Activated B cell treated with CpG ODN at 0.5 μM for 24 hours (primary cell): Measurements from ENCODE around the gene MMUT. TPM values are rescaled to one million over a fixed set of nuclear protein-coding genes. Genes with fewer than 3 reads are reported as not detected.
"Not testable (repeated sequence)": the region's sequence is repeated elsewhere in the genome, so short reads cannot be mapped to it uniquely, and the experiment has no call there.

Source experiments
- ATAC-seq: fragments of 200-7000 bp; cut with Tn5 transposase; one replicate; pipeline ENCODE4 v1.10.0; 2021; ENCODE audit warnings: low read depth, mild to moderate bottlenecking, moderate library complexity
- CTCF ChIA-PET: fragments of 350-600 bp; sonication (Branson Sonifier 250); formaldehyde crosslinking; loops from one replicate; lab custom pipeline; 2021; ENCODE audit warnings: antibody characterized with exemption; lab: Charles Lee
- POLR2A ChIA-PET: fragments of 350-600 bp; sonication (Branson Sonifier 250); formaldehyde crosslinking; loops from one replicate; lab custom pipeline; 2021; ENCODE audit warnings: antibody characterized with exemption; lab: Charles Lee
- DNase-seq: peaks from one replicate; pipeline ENCODE4 v3.0.0; 2022
- H3K27ac Mint-ChIP-seq: one replicate; pipeline ENCODE4 v1.8.0; 2020; ENCODE audit warnings: mixed read lengths
- H3K27me3 Mint-ChIP-seq: one replicate; pipeline ENCODE4 v1.8.0; 2021; ENCODE audit warnings: mixed read lengths
- H3K36me3 Mint-ChIP-seq: one replicate; pipeline ENCODE4 v1.8.0; 2021; ENCODE audit warnings: low read depth, mixed read lengths
- H3K4me1 Mint-ChIP-seq: one replicate; pipeline ENCODE4 v1.8.0; 2021; ENCODE audit warnings: mixed read lengths
- H3K4me3 Mint-ChIP-seq: one replicate; pipeline ENCODE4 v1.8.0; 2020; ENCODE audit warnings: mild to moderate bottlenecking, mixed read lengths
- H3K9me3 Mint-ChIP-seq: one replicate; pipeline ENCODE4 v1.8.0; 2020; ENCODE audit warnings: mixed read lengths
- CTCF ChIP-seq: fragments of 200-600 bp; IDR thresholded peaks from one replicate; pipeline ENCODE4 v1.8.0; 2022; ENCODE audit warnings: antibody characterized with exemption, mild to moderate bottlenecking
- intact Hi-C: fragments of 100-400 bp; cut with micrococcal nuclease; formaldehyde crosslinking; loops from one replicate; pipeline ENCODE4 v1.15.1; 2024
- total RNA-seq: library from RNA; stranded (reverse); gene quantifications from 2 replicates; pipeline ENCODE4 v1.2.3, GENCODE V29; 2022

The MMUT gene
- total RNA-seq, 1 donor from 2014 or later = 11.0 TPM

GRCh38 chr6:49499126-49499525, 36.1 kb upstream of the MMUT start:
- intact Hi-C loops = no loop called here
- TF ChIP-seq CTCF = no peak
- no peak overlapping the region for H3K4me3 Mint-ChIP-seq
- POLR2A ChIA-PET = no interaction called here
- no peak overlapping the region for H3K27ac Mint-ChIP-seq
- H3K36me3 Mint-ChIP-seq = peaks cover 6% of the 10 kb centered on the region
- peaks cover 3% of the 10 kb centered on the region for H3K27me3 Mint-ChIP-seq
- H3K9me3 Mint-ChIP-seq = no peaks in the 10 kb centered on the region
- H3K4me1 Mint-ChIP-seq = no peaks in the 10 kb centered on the region
- no peak for DNase-seq
- CTCF ChIA-PET = no interaction called here
- no peak for ATAC-seq

GRCh38 chr6:49497304-49497703, 34.3 kb upstream of the MMUT start:
- intact Hi-C loops = no loop called here
- Mint-ChIP-seq H3K36me3 (peaks cover 13% of the 10 kb centered on the region), H3K27ac (no peak overlapping the region), H3K9me3 (no peaks in the 10 kb centered on the region), H3K27me3 (no peaks in the 10 kb centered on the region), H3K4me3 (no peak overlapping the region), H3K4me1 (no peaks in the 10 kb centered on the region)
- no peak for TF ChIP-seq CTCF
- no peak for DNase-seq
- CTCF ChIA-PET = no interaction called here
- POLR2A ChIA-PET = no interaction called here
- no peak for ATAC-seq

GRCh38 chr6:49490633-49491032, 27.6 kb upstream of the MMUT start:
- Mint-ChIP-seq H3K4me3 (no peak overlapping the region), H3K9me3 (no peaks in the 10 kb centered on the region), H3K4me1 (no peaks in the 10 kb centered on the region), H3K27ac (no peak overlapping the region), H3K27me3 (no peaks in the 10 kb centered on the region), H3K36me3 (peaks cover 55% of the 10 kb centered on the region)
- intact Hi-C loops = no loop called here
- DNase-seq (no peak), ATAC-seq (no peak)
- POLR2A ChIA-PET = no interaction called here
- CTCF ChIA-PET = no interaction called here
- no peak for TF ChIP-seq CTCF

GRCh38 chr6:49483380-49483779, 20.3 kb upstream of the MMUT start:
- not testable (repeated sequence) for H3K4me3 Mint-ChIP-seq, H3K27me3 Mint-ChIP-seq

GRCh38 chr6:49481846-49482245, 18.8 kb upstream of the MMUT start:
- H3K27ac Mint-ChIP-seq, H3K4me1 Mint-ChIP-seq, CTCF ChIA-PET, H3K9me3 Mint-ChIP-seq, POLR2A ChIA-PET, DNase-seq, intact Hi-C loops, H3K4me3 Mint-ChIP-seq, H3K27me3 Mint-ChIP-seq, ATAC-seq: not testable (repeated sequence)
- H3K36me3 Mint-ChIP-seq = peaks cover 27% of the 10 kb centered on the region

More at GRCh38 chr6:49483380-49483779, 20.3 kb upstream of the MMUT start:
- CTCF ChIA-PET, ATAC-seq, DNase-seq, H3K4me1 Mint-ChIP-seq, POLR2A ChIA-PET, H3K27ac Mint-ChIP-seq, intact Hi-C loops, H3K9me3 Mint-ChIP-seq: not testable (repeated sequence)
- peaks cover 34% of the 10 kb centered on the region for H3K36me3 Mint-ChIP-seq

- ATAC-seq = no peak
- CTCF ChIA-PET = no interaction called here
- H3K27me3 Mint-ChIP-seq = no peaks in the 10 kb centered on the region
- DNase-seq = no peak
- H3K36me3 Mint-ChIP-seq = peaks cover 26% of the 10 kb centered on the region
- no peaks in the 10 kb centered on the region for H3K4me1 Mint-ChIP-seq
- TF ChIP-seq CTCF = no peak
- POLR2A ChIA-PET = no interaction called here
- no peak overlapping the region for H3K4me3 Mint-ChIP-seq
- no peak overlapping the region for H3K27ac Mint-ChIP-seq
- H3K9me3 Mint-ChIP-seq = no peaks in the 10 kb centered on the region
- intact Hi-C loops = no loop called here
Measured at GRCh38 chr6:49479308-49479970, 16.4 kb upstream of the MMUT start.

- not testable (repeated sequence) for H3K9me3 Mint-ChIP-seq
Measured at GRCh38 chr6:49476564-49476963, 13.5 kb upstream of the MMUT start.

More at GRCh38 chr6:49476564-49476963, 13.5 kb upstream of the MMUT start:
- intact Hi-C loops, H3K27ac Mint-ChIP-seq, H3K4me1 Mint-ChIP-seq, H3K27me3 Mint-ChIP-seq, CTCF ChIA-PET, DNase-seq, POLR2A ChIA-PET, H3K4me3 Mint-ChIP-seq, ATAC-seq: not testable (repeated sequence)
- H3K36me3 Mint-ChIP-seq = peaks cover 38% of the 10 kb centered on the region
